Panc1 (cell line): ENCODE data around the gene HTT-AS. TPM values are rescaled to one million over a fixed set of nuclear protein-coding genes. Genes with fewer than 3 reads are reported as not detected.
A peak's percentile ranks its signal among the peaks of the same experiment; 100 is the strongest.

Experiments used
- ATAC-seq: fragments of 200-7000 bp; cut with Tn5 transposase; 2 replicates; pipeline ENCODE4 v1.9.1; 2020; ENCODE audit warnings: mild to moderate bottlenecking, moderate library complexity
- BruUV-seq: library from RNA; stranded (reverse); fragments of 400-500 nt; replicated peaks from 2 replicates; lab custom pipeline; 2021; lab: Mats Ljungman, UMichigan
- CTCF ChIA-PET: fragments of 300-600 bp; sonication (Branson Sonifier 250); formaldehyde crosslinking; loops from one replicate; lab custom pipeline; 2022; ENCODE audit warnings: antibody characterized with exemption; lab: Charles Lee
- POLR2A ChIA-PET: fragments of 300-600 bp; sonication (Branson Sonifier 250); formaldehyde crosslinking; loops from one replicate; lab custom pipeline; 2022; ENCODE audit warnings: antibody characterized with exemption; lab: Charles Lee
- DNase-seq: peaks from one replicate; pipeline ENCODE4 v3.0.0-alpha.2; 2010; ENCODE audit warnings: low read depth, low spot score
- H3K27ac ChIP-seq: 2 replicates; pipeline ENCODE4 v1.5.1; 2011; ENCODE audit warnings: mild to moderate bottlenecking, low read length, inconsistent platforms
- H3K27me3 ChIP-seq: fragments of 200-500 bp; sonication (Bioruptor generic); 2 replicates; pipeline ENCODE4 v1.6.0; 2014; ENCODE audit warnings: low read length, inconsistent platforms; ENCODE audit not compliant: control insufficient read depth, insufficient read depth
- H3K36me3 ChIP-seq: fragments of 200-500 bp; sonication (Bioruptor generic); 2 replicates; pipeline ENCODE4 v1.5.1; 2014; ENCODE audit warnings: inconsistent platforms, mild to moderate bottlenecking, low read length, moderate library complexity; ENCODE audit not compliant: control insufficient read depth, insufficient read depth
- H3K4me1 ChIP-seq: 2 replicates; pipeline ENCODE4 v1.5.1; 2011; ENCODE audit warnings: inconsistent platforms, mild to moderate bottlenecking, low read length, moderate library complexity; ENCODE audit not compliant: control insufficient read depth, insufficient read depth
- H3K4me3 ChIP-seq, 2 experiments: 2 replicates each; pipeline ENCODE4 v1.5.1; 2011 to 2012; ENCODE audit warnings: low read depth in 2 of 2, low read length in 2 of 2, mild to moderate bottlenecking in 2 of 2, inconsistent platforms in 1 of 2, moderate library complexity in 1 of 2
- H3K9me3 ChIP-seq: fragments of 200-500 bp; sonication (Bioruptor generic); 2 replicates; pipeline ENCODE4 v1.5.1; 2014; ENCODE audit warnings: low read depth, mild to moderate bottlenecking, inconsistent platforms, low read length, moderate library complexity; ENCODE audit not compliant: control insufficient read depth, insufficient read depth
- POLR2AphosphoS5 ChIP-seq: IDR thresholded peaks from 2 replicates; pipeline ENCODE4 v1.6.1; 2012; ENCODE audit warnings: mild to moderate bottlenecking, low read depth, low read length, moderate library complexity
- SIN3A ChIP-seq: IDR thresholded peaks from 2 replicates; pipeline ENCODE4 v1.6.1; 2012; ENCODE audit warnings: low read depth, mild to moderate bottlenecking, low read length, moderate library complexity, borderline replicate concordance; ENCODE audit not compliant: insufficient read depth
- TCF7L2 ChIP-seq: IDR thresholded peaks from 2 replicates; pipeline ENCODE4 v1.6.1; 2011; ENCODE audit warnings: mild to moderate bottlenecking, low read depth, low read length, inconsistent platforms
- in situ Hi-C: cut with HindIII; loops from 2 replicates; pipeline ENCODE4 v1.10.0; 2016; ENCODE audit warnings: low sequenced_read_pairs, low pct_unique_long_range_greater_than_20kb
- intact Hi-C: fragments of 100-400 bp; cut with micrococcal nuclease; formaldehyde crosslinking; loops from one replicate; pipeline ENCODE4 v1.10.0; 2022; ENCODE audit not compliant: unreplicated experiment
- total RNA-seq: library from RNA; stranded (reverse); gene quantifications from one replicate; pipeline ENCODE4 v1.2.1, GENCODE V29; 2021; ENCODE audit not compliant: unreplicated experiment
- TF ChIP-seq, protein P1 (sequence below): fragments of 450-650 bp; IDR thresholded peaks from 2 replicates; pipeline ENCODE4 v1.5.1; 2017; ENCODE audit warnings: mild to moderate bottlenecking
- TF ChIP-seq, protein P2 (sequence below), 2 experiments: IDR thresholded peaks; 2 replicates each; pipeline ENCODE4 v1.6.1; 2011 to 2012; ENCODE audit warnings: low read depth in 2 of 2, control low read depth in 1 of 2, low read length in 1 of 2, mild to moderate bottlenecking in 1 of 2, moderate library complexity in 1 of 2; ENCODE audit not compliant: insufficient read depth in 1 of 2

HTT-AS gene
- total RNA-seq, 1 experiment from 2014 or later, result not detected

DNA sequence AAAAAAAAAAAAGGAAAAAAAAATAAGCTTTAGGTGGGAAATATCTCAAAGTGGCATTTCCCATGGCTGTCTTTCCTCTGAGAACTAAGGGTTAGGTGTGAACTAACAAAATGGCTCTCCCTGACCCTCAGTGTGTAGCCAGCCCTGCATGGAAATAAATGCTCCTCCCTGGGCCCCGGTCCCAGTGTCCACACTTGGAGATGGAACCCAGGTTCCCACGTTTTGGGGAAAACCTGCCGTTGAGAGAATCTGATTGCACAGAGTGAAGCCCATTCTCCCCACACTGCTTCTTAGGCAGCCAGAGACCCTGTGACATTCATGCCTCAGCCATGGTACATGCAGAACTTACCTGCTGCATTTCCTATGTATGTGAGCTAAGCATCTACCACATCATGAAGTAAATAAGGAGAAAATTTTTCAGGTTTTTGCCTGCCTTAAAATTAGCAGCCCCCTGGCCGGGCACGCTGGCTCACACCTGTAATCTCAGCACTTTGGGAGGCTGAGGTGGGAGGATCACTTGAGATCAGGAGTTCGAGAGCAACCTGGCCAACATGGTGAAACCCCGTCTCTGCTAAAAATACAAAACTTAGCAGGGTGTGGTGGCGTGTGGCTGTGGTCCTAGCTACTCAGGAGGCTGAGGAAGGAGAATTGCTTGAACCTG, 34.5 kb downstream of the HTT-AS start:
- ChIA-PET POLR2A (no interaction called here), CTCF (no interaction called here)
- no peaks in the 10 kb centered on the region for H3K9me3 ChIP-seq
- no TSS peak for BruUV-seq
- DNase-seq (no peak), ATAC-seq (no peak)
- intact Hi-C loops, result no loop called here
- H3K4me1 ChIP-seq, result no peaks in the 10 kb centered on the region
- no peak overlapping the region for H3K4me3 ChIP-seq
- in situ Hi-C loops, result no loop called here
- no peaks in the 10 kb centered on the region for H3K36me3 ChIP-seq
- TF ChIP-seq POLR2AphosphoS5 (no peak), SIN3A (no peak)
- no peaks in the 10 kb centered on the region for H3K27me3 ChIP-seq
- H3K27ac ChIP-seq, result no peak overlapping the region

DNA sequence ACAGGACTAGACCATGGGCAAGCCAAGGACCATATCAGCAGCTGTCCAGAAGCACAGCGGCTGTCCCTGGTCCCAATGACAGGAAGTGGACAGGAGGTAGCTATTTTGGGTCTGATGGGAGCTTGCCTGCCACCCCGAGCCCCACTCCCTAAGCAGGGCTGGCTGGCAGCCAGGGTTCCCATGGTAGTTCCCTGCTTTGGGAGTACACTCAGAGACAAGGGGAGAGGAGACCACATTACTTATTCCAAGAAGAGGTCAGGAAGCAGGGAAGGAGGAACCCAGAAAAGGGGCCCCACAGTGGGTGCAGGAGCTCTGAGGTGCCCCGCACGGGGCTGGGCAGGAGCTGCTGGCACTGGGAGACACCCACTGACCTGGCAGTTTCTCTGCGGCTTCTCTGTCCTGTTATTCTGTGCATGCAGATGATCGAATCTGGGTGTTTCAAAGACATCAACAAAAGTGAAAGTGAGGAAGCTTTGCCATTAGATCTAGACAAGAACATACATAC, 36.3 kb downstream of the HTT-AS start:
- no peak overlapping the region for H3K27ac ChIP-seq
- ChIA-PET CTCF (interaction anchor here (0.6 to 1.0 kb wide), 3 partner anchors 48 to 88 kb away, joined by 4 to 8 read pairs (median 4); no protein-coding TSS in a partner anchor), POLR2A (no interaction called here)
- no peaks in the 10 kb centered on the region for H3K36me3 ChIP-seq
- no peak for DNase-seq
- in situ Hi-C loops (no loop called here), intact Hi-C loops (no loop called here)
- H3K27me3 ChIP-seq, result no peaks in the 10 kb centered on the region
- H3K4me3 ChIP-seq, result peak overlapping the region in 1 of 2 experiments; percentile 11; a peak in 1 of 4 replicates
- TF ChIP-seq, protein P1, sequence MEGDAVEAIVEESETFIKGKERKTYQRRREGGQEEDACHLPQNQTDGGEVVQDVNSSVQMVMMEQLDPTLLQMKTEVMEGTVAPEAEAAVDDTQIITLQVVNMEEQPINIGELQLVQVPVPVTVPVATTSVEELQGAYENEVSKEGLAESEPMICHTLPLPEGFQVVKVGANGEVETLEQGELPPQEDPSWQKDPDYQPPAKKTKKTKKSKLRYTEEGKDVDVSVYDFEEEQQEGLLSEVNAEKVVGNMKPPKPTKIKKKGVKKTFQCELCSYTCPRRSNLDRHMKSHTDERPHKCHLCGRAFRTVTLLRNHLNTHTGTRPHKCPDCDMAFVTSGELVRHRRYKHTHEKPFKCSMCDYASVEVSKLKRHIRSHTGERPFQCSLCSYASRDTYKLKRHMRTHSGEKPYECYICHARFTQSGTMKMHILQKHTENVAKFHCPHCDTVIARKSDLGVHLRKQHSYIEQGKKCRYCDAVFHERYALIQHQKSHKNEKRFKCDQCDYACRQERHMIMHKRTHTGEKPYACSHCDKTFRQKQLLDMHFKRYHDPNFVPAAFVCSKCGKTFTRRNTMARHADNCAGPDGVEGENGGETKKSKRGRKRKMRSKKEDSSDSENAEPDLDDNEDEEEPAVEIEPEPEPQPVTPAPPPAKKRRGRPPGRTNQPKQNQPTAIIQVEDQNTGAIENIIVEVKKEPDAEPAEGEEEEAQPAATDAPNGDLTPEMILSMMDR, result no peak
- TF ChIP-seq, protein P2, sequence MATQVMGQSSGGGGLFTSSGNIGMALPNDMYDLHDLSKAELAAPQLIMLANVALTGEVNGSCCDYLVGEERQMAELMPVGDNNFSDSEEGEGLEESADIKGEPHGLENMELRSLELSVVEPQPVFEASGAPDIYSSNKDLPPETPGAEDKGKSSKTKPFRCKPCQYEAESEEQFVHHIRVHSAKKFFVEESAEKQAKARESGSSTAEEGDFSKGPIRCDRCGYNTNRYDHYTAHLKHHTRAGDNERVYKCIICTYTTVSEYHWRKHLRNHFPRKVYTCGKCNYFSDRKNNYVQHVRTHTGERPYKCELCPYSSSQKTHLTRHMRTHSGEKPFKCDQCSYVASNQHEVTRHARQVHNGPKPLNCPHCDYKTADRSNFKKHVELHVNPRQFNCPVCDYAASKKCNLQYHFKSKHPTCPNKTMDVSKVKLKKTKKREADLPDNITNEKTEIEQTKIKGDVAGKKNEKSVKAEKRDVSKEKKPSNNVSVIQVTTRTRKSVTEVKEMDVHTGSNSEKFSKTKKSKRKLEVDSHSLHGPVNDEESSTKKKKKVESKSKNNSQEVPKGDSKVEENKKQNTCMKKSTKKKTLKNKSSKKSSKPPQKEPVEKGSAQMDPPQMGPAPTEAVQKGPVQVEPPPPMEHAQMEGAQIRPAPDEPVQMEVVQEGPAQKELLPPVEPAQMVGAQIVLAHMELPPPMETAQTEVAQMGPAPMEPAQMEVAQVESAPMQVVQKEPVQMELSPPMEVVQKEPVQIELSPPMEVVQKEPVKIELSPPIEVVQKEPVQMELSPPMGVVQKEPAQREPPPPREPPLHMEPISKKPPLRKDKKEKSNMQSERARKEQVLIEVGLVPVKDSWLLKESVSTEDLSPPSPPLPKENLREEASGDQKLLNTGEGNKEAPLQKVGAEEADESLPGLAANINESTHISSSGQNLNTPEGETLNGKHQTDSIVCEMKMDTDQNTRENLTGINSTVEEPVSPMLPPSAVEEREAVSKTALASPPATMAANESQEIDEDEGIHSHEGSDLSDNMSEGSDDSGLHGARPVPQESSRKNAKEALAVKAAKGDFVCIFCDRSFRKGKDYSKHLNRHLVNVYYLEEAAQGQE (IDR thresholded peaks at IDR 0.05; ENCODE audit: insufficient read depth in 1 of 2, low read depth in 2 of 2, low read length in 1 of 2), result no peak
- no peak for TF ChIP-seq SIN3A
- no peak for TF ChIP-seq TCF7L2
- TF ChIP-seq POLR2AphosphoS5, result no peak
- BruUV-seq, result no TSS peak
- no peaks in the 10 kb centered on the region for H3K4me1 ChIP-seq
- H3K9me3 ChIP-seq, result no peaks in the 10 kb centered on the region
- no peak for ATAC-seq
